HEK293 (cell line): ENCODE results near the gene PDHX.

Source experiments
- ATF2 ChIP-seq: fragments of 450-650 bp; formaldehyde crosslinking; IDR thresholded peaks from 2 replicates; pipeline ENCODE4 v1.5.1; 2016; ENCODE audit warnings: missing biosample characterization, missing genetic modification characterization, low read depth
- CTCF ChIP-seq: fragments of 450-650 bp; formaldehyde crosslinking; IDR thresholded peaks from 2 replicates; pipeline ENCODE4 v1.5.1; 2016; ENCODE audit warnings: missing biosample characterization, missing genetic modification characterization
- KLF16 ChIP-seq: fragments of 450-650 bp; formaldehyde crosslinking; IDR thresholded peaks from 2 replicates; pipeline ENCODE4 v1.5.1; 2017; ENCODE audit warnings: missing biosample characterization, missing genetic modification characterization
- PRDM10 ChIP-seq: fragments of 450-650 bp; formaldehyde crosslinking; IDR thresholded peaks from 2 replicates; pipeline ENCODE4 v1.5.1; 2016; ENCODE audit warnings: missing biosample characterization, missing genetic modification characterization
- ZNF23 ChIP-seq: fragments of 450-650 bp; formaldehyde crosslinking; IDR thresholded peaks from 2 replicates; pipeline ENCODE4 v1.5.1; 2016; ENCODE audit warnings: missing biosample characterization, missing genetic modification characterization, borderline replicate concordance
- ZNF274 ChIP-seq, 2 experiments: fragments of 200-500 bp in 1 of 2; fragments of 450-650 bp in 1 of 2; sonication (Bioruptor generic) in 1 of 2; formaldehyde crosslinking in 1 of 2; IDR thresholded peaks; 2 replicates each; pipeline versions ENCODE4 v1.5.1 to v1.6.1; 2014 to 2016; ENCODE audit warnings: borderline replicate concordance in 1 of 2, inconsistent platforms in 1 of 2, low read length in 1 of 2, missing biosample characterization in 1 of 2, missing genetic modification characterization in 1 of 2
- ZNF362 ChIP-seq: fragments of 450-650 bp; formaldehyde crosslinking; IDR thresholded peaks from 2 replicates; pipeline ENCODE4 v1.5.1; 2016; ENCODE audit warnings: missing biosample characterization, missing genetic modification characterization
- ZNF449 ChIP-seq: fragments of 450-650 bp; formaldehyde crosslinking; IDR thresholded peaks from 2 replicates; pipeline ENCODE4 v1.5.1; 2017; ENCODE audit warnings: missing biosample characterization, mild to moderate bottlenecking, missing genetic modification characterization, moderate library complexity
- ZNF473 ChIP-seq: fragments of 450-650 bp; formaldehyde crosslinking; IDR thresholded peaks from 2 replicates; pipeline ENCODE4 v1.5.1; 2017; ENCODE audit warnings: missing biosample characterization, missing genetic modification characterization

- TF ChIP-seq ZNF23 (tag by site-specific recombination), result no peak
- no peak for TF ChIP-seq CTCF (tag by site-specific recombination)
- no peak for TF ChIP-seq ZNF473 (tag by site-specific recombination)
- TF ChIP-seq ZNF274 (IDR thresholded peaks at IDR 0.05; ENCODE audit: low read length), result no peak
- no peak for TF ChIP-seq ZNF274 (tag by site-specific recombination; IDR thresholded peaks at IDR 0.05; ENCODE audit: borderline replicate concordance)
- no peak for TF ChIP-seq KLF16 (tag by site-specific recombination)
- no peak for TF ChIP-seq ZNF449 (tag by site-specific recombination)
- no peak for TF ChIP-seq PRDM10
- TF ChIP-seq ATF2, result no peak
- TF ChIP-seq ZNF362, result no peak
Measured at GRCh38 chr11:35016916-35017315, 100.5 kb downstream of the PDHX start.
